ENCODE results near the gene ARHGEF26.

The ARHGEF26 gene

GRCh38 chr3:154152741-154153140, 31.6 kb downstream of the ARHGEF26 start:
- DNase-seq (ENCODE audit: low read depth in 2 of 2) = no peak

GRCh38 chr3:154156530-154156929, 35.3 kb downstream of the ARHGEF26 start:
- no peak for DNase-seq (ENCODE audit: low read depth in 2 of 2)

GRCh38 chr3:154161806-154162205, 40.6 kb downstream of the ARHGEF26 start:
- no peak for DNase-seq (ENCODE audit: low read depth in 2 of 2)

GRCh38 chr3:154164387-154164786, 43.2 kb downstream of the ARHGEF26 start:
- DNase-seq (ENCODE audit: low read depth in 2 of 2) = no peak

- DNase-seq (ENCODE audit: low read depth in 2 of 2) = no peak
These were observed 48.0 kb downstream of the ARHGEF26 start for GRCh38 chr3:154168998-154169795.

GRCh38 chr3:154169796-154170110, 48.6 kb downstream of the ARHGEF26 start:
- no peak for DNase-seq (ENCODE audit: low read depth in 2 of 2)

- no peak for DNase-seq (ENCODE audit: low read depth in 2 of 2)
These were observed 49.1 kb downstream of the ARHGEF26 start for GRCh38 chr3:154170300-154170699.

GRCh38 chr3:154175041-154175440, 53.9 kb downstream of the ARHGEF26 start:
- DNase-seq (ENCODE audit: low read depth in 2 of 2) = no peak

GRCh38 chr3:154176036-154176435, 54.8 kb downstream of the ARHGEF26 start:
- no peak for DNase-seq (ENCODE audit: low read depth in 2 of 2)

GRCh38 chr3:154177406-154177805, 56.2 kb downstream of the ARHGEF26 start:
- DNase-seq (ENCODE audit: low read depth in 2 of 2) = no peak

GRCh38 chr3:154178172-154178571, 57.0 kb downstream of the ARHGEF26 start:
- DNase-seq (ENCODE audit: low read depth in 2 of 2) = no peak

GRCh38 chr3:154180836-154181691, 59.9 kb downstream of the ARHGEF26 start:
- DNase-seq (ENCODE audit: low read depth in 2 of 2) = no peak

- DNase-seq (ENCODE audit: low read depth in 2 of 2) = no peak
These were observed 61.2 kb downstream of the ARHGEF26 start for GRCh38 chr3:154182322-154182922.

- no peak for DNase-seq (ENCODE audit: low read depth in 2 of 2)
These were observed 61.8 kb downstream of the ARHGEF26 start for GRCh38 chr3:154182975-154183374.

- DNase-seq (ENCODE audit: low read depth in 2 of 2) = no peak
These were observed 63.4 kb downstream of the ARHGEF26 start for GRCh38 chr3:154184582-154184981.

- no peak for DNase-seq (ENCODE audit: low read depth in 2 of 2)
These were observed 67.2 kb downstream of the ARHGEF26 start for GRCh38 chr3:154188437-154188836.

- no peak for DNase-seq (ENCODE audit: low read depth in 2 of 2)
These were observed 67.7 kb downstream of the ARHGEF26 start for GRCh38 chr3:154188846-154189245.

- DNase-seq (ENCODE audit: low read depth in 2 of 2) = no peak
These were observed 70.3 kb downstream of the ARHGEF26 start for GRCh38 chr3:154191520-154191919.

- no peak for DNase-seq (ENCODE audit: low read depth in 2 of 2)
These were observed 71.0 kb downstream of the ARHGEF26 start for GRCh38 chr3:154192225-154192624.

GRCh38 chr3:154193000-154193615, 71.9 kb downstream of the ARHGEF26 start:
- no peak for DNase-seq (ENCODE audit: low read depth in 2 of 2)

- DNase-seq (ENCODE audit: low read depth in 2 of 2) = no peak
These were observed 73.7 kb downstream of the ARHGEF26 start for GRCh38 chr3:154194877-154195276.
